Measurements from ENCODE around the gene PLCG2. TPM values are rescaled to one million over a fixed set of nuclear protein-coding genes. Genes with fewer than 3 reads are reported as not detected.

PLCG2 gene
- total and polyA plus RNA-seq, 2 of the 8 experiments (the other 6 are each of a cell fraction or from before 2014, with no cell fraction given): 6.1 to 6.9 TPM

- no peak overlapping the region for H3K4me3 ChIP-seq (ENCODE audit: extremely low read depth in 1 of 4, insufficient read depth in 2 of 4, low read depth in 3 of 4, low read length in 4 of 4)
- no peak overlapping the region for H2BK5ac ChIP-seq (ENCODE audit: low read depth, low read length)
- H2AK5ac ChIP-seq (ENCODE audit: low read depth, low read length): no peak overlapping the region
- no peak overlapping the region for H3K9ac ChIP-seq (replicated peaks in 1 of 4; ENCODE audit: extremely low read depth in 1 of 4, low read depth in 3 of 4, low read length in 3 of 4)
- no peak overlapping the region for H2BK12ac ChIP-seq (ENCODE audit: low read depth, low read length)
- no peak overlapping the region for H3K56ac ChIP-seq (replicated peaks; ENCODE audit: insufficient read length, low read depth, low read length)
- H3K9me3 ChIP-seq (ENCODE audit: insufficient read depth in 2 of 2, low read depth in 1 of 2, low read length in 1 of 2): peaks cover 4 to 18% of the 10 kb centered on the region in 2 experiments
- H3K79me2 ChIP-seq (ENCODE audit: control insufficient read depth in 1 of 2, insufficient read depth in 2 of 2, low read length in 2 of 2): no peaks in the 10 kb centered on the region
- ChIA-PET POLR2A (ENCODE audit: partially characterized antibody) (no interaction called here), CTCF (ENCODE audit: partially characterized antibody) (no interaction called here)
- H2BK20ac ChIP-seq (ENCODE audit: low read length): no peak overlapping the region
- no peaks in the 10 kb centered on the region for H3K36me3 ChIP-seq (ENCODE audit: control insufficient read depth in 2 of 4, insufficient read depth in 4 of 4, low read length in 3 of 4)
- no peak overlapping the region for H2AFZ ChIP-seq (ENCODE audit: low read length)
- H4K5ac ChIP-seq (ENCODE audit: insufficient read length, low read depth, low read length): no peak overlapping the region
- H4K20me1 ChIP-seq (replicated peaks in 1 of 2; ENCODE audit: control insufficient read depth in 1 of 2, insufficient read depth in 2 of 2, low read length in 2 of 2): no peaks in the 10 kb centered on the region
- H4K91ac ChIP-seq (replicated peaks; ENCODE audit: insufficient read length, low read length): no peak overlapping the region
- no peaks in the 10 kb centered on the region for H3K23me2 ChIP-seq (ENCODE audit: low read depth, low read length)
- no peak overlapping the region for H3K14ac ChIP-seq (ENCODE audit: insufficient read length)
- H3K4me2 ChIP-seq (ENCODE audit: insufficient read depth in 1 of 2, low read depth in 2 of 2, low read length in 2 of 2): no peak overlapping the region
- no peak overlapping the region for H2BK15ac ChIP-seq (ENCODE audit: low read length)
- no peak overlapping the region for H4K8ac ChIP-seq (ENCODE audit: extremely low read depth, insufficient read depth, low read length)
- H3K4me1 ChIP-seq (replicated peaks in 1 of 4; ENCODE audit: control insufficient read depth in 3 of 4, insufficient read depth in 4 of 4, low read length in 3 of 4): no peaks in the 10 kb centered on the region
- no peak overlapping the region for H2BK120ac ChIP-seq (replicated peaks; ENCODE audit: low read depth, low read length)
- H3K27ac ChIP-seq (ENCODE audit: low read depth, low read length): no peak overlapping the region
- 89% methylated on average over 5 of the region's 5 CpGs; no CpG with 5 or more reads in 1 of the 2 experiments for WGBS, 2 experiments (ENCODE audit: extremely low coverage in 1 of 2, insufficient coverage in 1 of 2, insufficient read length in 1 of 2, insufficient replicate concordance in 2 of 2, low coverage in 1 of 2, low lambda C conversion rate in 2 of 2, missing lambda C conversion rate in 1 of 2)
- H3K23ac ChIP-seq (ENCODE audit: insufficient read length): no peak overlapping the region
- no peak for DNase-seq (ENCODE audit: low read depth in 1 of 2, low spot score in 2 of 2)
- H3K4ac ChIP-seq (replicated peaks; ENCODE audit: insufficient read length, low read depth, low read length): no peak overlapping the region
- H3K27me3 ChIP-seq (replicated peaks in 1 of 4; ENCODE audit: control insufficient read depth in 3 of 4, extremely low read depth in 1 of 4, insufficient read depth in 3 of 4, low read length in 3 of 4): no peaks in the 10 kb centered on the region
- no peak overlapping the region for H3K18ac ChIP-seq (ENCODE audit: extremely low read depth, low read length)
- FAIRE-seq: no peak
- H3K79me1 ChIP-seq (ENCODE audit: low read depth, low read length): no peaks in the 10 kb centered on the region
- TF ChIP-seq KDM4A (IDR thresholded peaks at IDR 0.05; ENCODE audit: low read depth, low read length, severe bottlenecking): no peak
- no peak for TF ChIP-seq CBX5 (IDR thresholded peaks at IDR 0.05; ENCODE audit: low read depth, low read length)
- no peak for TF ChIP-seq FOSL1 (IDR thresholded peaks at IDR 0.05; ENCODE audit: insufficient read depth, low read depth, low read length)
- TF ChIP-seq BACH1 (IDR thresholded peaks at IDR 0.05; ENCODE audit: low read length): no peak
- TF ChIP-seq KDM1A (IDR thresholded peaks at IDR 0.05; ENCODE audit: borderline replicate concordance, low read length): no peak
- TF ChIP-seq PHF8 (conservative IDR thresholded peaks at IDR 0.05; ENCODE audit: low read depth, low read length): no peak
- TF ChIP-seq RXRA (IDR thresholded peaks at IDR 0.05; ENCODE audit: insufficient read depth, low read depth, low read length): no peak
- no peak for TF ChIP-seq SAP30 (IDR thresholded peaks at IDR 0.05; ENCODE audit: insufficient read depth, insufficient replicate concordance, low read length)
- TF ChIP-seq TAF1 (IDR thresholded peaks at IDR 0.05; ENCODE audit: low read depth, low read length): no peak
- TF ChIP-seq EZH2 (IDR thresholded peaks at IDR 0.05; ENCODE audit: low read depth, low read length, severe bottlenecking): no peak
- TF ChIP-seq, protein P1, sequence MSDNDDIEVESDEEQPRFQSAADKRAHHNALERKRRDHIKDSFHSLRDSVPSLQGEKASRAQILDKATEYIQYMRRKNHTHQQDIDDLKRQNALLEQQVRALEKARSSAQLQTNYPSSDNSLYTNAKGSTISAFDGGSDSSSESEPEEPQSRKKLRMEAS (IDR thresholded peaks at IDR 0.05): no peak
- TF ChIP-seq EGR1 (IDR thresholded peaks at IDR 0.05; ENCODE audit: borderline replicate concordance, low read depth, low read length): no peak
- no peak for TF ChIP-seq SRF (IDR thresholded peaks at IDR 0.05; ENCODE audit: low read depth, low read length)
- no peak for TF ChIP-seq NRF1 (IDR thresholded peaks at IDR 0.05; ENCODE audit: low read depth, low read length)
- no peak for TF ChIP-seq SP2 (IDR thresholded peaks at IDR 0.05; ENCODE audit: low read length)
Observed at GRCh38 chr16:81967358-81967757, 188.3 kb downstream of the PLCG2 start.
